Neutrophil (primary cell): Measurements from ENCODE around the gene GABRA4.

ENCODE experiments used
- H3K27ac ChIP-seq: fragments of 200-600 bp; sonication (generic); 2 replicates; pipeline ENCODE4 v1.5.1; 2016; ENCODE audit warnings: mild to moderate bottlenecking, moderate library complexity
- H3K27me3 ChIP-seq: fragments of 200-600 bp; sonication (generic); 2 replicates; pipeline ENCODE4 v1.6.0; 2016; ENCODE audit warnings: mild to moderate bottlenecking
- H3K36me3 ChIP-seq: fragments of 200-600 bp; sonication (generic); 2 replicates; pipeline ENCODE4 v1.5.1; 2017
- H3K4me1 ChIP-seq, 2 experiments: fragments of 200-600 bp in 1 of 2; sonication (generic) in 1 of 2; 1 replicate in 1 of 2; 2 replicates in 1 of 2; pipeline versions ENCODE4 v1.5.1 to v1.6.1; 2013 to 2016; ENCODE audit warnings: low read depth in 1 of 2, low read length in 1 of 2, mild to moderate bottlenecking in 1 of 2, moderate library complexity in 1 of 2; ENCODE audit not compliant: control insufficient read depth in 1 of 2, insufficient read depth in 1 of 2
- H3K4me3 ChIP-seq, 2 experiments: fragments of 200-600 bp in 1 of 2; sonication (generic) in 1 of 2; 1 replicate in 1 of 2; 2 replicates in 1 of 2; pipeline ENCODE4 v1.5.1; 2013 to 2016; ENCODE audit warnings: low read depth in 1 of 2, low read length in 1 of 2, mild to moderate bottlenecking in 1 of 2, moderate library complexity in 1 of 2
- H3K9me3 ChIP-seq: fragments of 200-600 bp; sonication (generic); 2 replicates; pipeline ENCODE4 v1.5.1; 2016
- CTCF ChIP-seq: fragments of 200-600 bp; sonication (generic); IDR thresholded peaks from 2 replicates; pipeline ENCODE4 v1.5.1; 2016; ENCODE audit warnings: antibody characterized with exemption

The GABRA4 gene

GRCh38 chr4:46886711-46887110 lies 106.7 kb downstream of the GABRA4 start:
- H3K9me3 ChIP-seq: no peaks in the 10 kb centered on the region
- H3K36me3 ChIP-seq: no peaks in the 10 kb centered on the region
- H3K4me3 ChIP-seq: no peak overlapping the region
- no peaks in the 10 kb centered on the region for H3K27me3 ChIP-seq
- no peak for TF ChIP-seq CTCF
- no peaks in the 10 kb centered on the region for H3K4me1 ChIP-seq
- H3K27ac ChIP-seq: no peak overlapping the region

- no peaks in the 10 kb centered on the region for H3K4me1 ChIP-seq
- no peak overlapping the region for H3K4me3 ChIP-seq
- H3K9me3 ChIP-seq: no peaks in the 10 kb centered on the region
- no peaks in the 10 kb centered on the region for H3K36me3 ChIP-seq
- no peak overlapping the region for H3K27ac ChIP-seq
- no peaks in the 10 kb centered on the region for H3K27me3 ChIP-seq
- no peak for TF ChIP-seq CTCF
These were observed 114.7 kb downstream of the GABRA4 start for GRCh38 chr4:46878641-46879040.

GRCh38 chr4:46874811-46875210 lies 118.6 kb downstream of the GABRA4 start:
- Histone ChIP-seq H3K27ac (no peak overlapping the region), H3K4me1 (no peaks in the 10 kb centered on the region), H3K36me3 (no peaks in the 10 kb centered on the region), H3K9me3 (no peaks in the 10 kb centered on the region), H3K4me3 (no peak overlapping the region), H3K27me3 (no peaks in the 10 kb centered on the region)
- no peak for TF ChIP-seq CTCF

- no peak for TF ChIP-seq CTCF
- H3K4me3 ChIP-seq: no peak overlapping the region
- H3K9me3 ChIP-seq: no peaks in the 10 kb centered on the region
- H3K27me3 ChIP-seq: no peaks in the 10 kb centered on the region
- H3K4me1 ChIP-seq: no peaks in the 10 kb centered on the region
- no peak overlapping the region for H3K27ac ChIP-seq
- H3K36me3 ChIP-seq: no peaks in the 10 kb centered on the region
These were observed 123.0 kb downstream of the GABRA4 start for GRCh38 chr4:46870411-46870810.
